Osteoblast (primary cell): ENCODE measurements around the gene RETREG2. TPM values are rescaled to one million over a fixed set of nuclear protein-coding genes. Genes with fewer than 3 reads are reported as not detected.
"Not testable (repeated sequence)": the region's sequence is repeated elsewhere in the genome, so short reads cannot be mapped to it uniquely, and the experiment has no call there.

Source experiments
- DNase-seq: peaks from one replicate; pipeline ENCODE4 v3.0.0; 2011; ENCODE audit warnings: low spot score, mixed read lengths; ENCODE audit not compliant: insufficient read length; ENCODE audit errors: missing footprints
- H2AFZ ChIP-seq: 2 replicates; pipeline ENCODE4 v1.6.0; 2011; ENCODE audit warnings: mild to moderate bottlenecking, low read length
- H3K27ac ChIP-seq: 2 replicates; pipeline ENCODE4 v1.5.1; 2011; ENCODE audit warnings: mild to moderate bottlenecking, low read depth, low read length, moderate library complexity
- H3K27me3 ChIP-seq: 2 replicates; pipeline ENCODE4 v1.6.0; 2012; ENCODE audit warnings: mild to moderate bottlenecking, control low read depth, inconsistent platforms, low read length, moderate library complexity; ENCODE audit not compliant: insufficient read depth
- H3K36me3 ChIP-seq: 2 replicates; pipeline ENCODE4 v1.5.1; 2011; ENCODE audit warnings: mild to moderate bottlenecking, low read length, control low read depth, moderate library complexity; ENCODE audit not compliant: insufficient read depth
- H3K4me1 ChIP-seq: 2 replicates; pipeline ENCODE4 v1.5.1; 2011; ENCODE audit warnings: mild to moderate bottlenecking, low read length, control low read depth, moderate library complexity; ENCODE audit not compliant: insufficient read depth
- H3K4me2 ChIP-seq: 2 replicates; pipeline ENCODE4 v1.6.0; 2011; ENCODE audit warnings: mild to moderate bottlenecking, low read length; ENCODE audit not compliant: insufficient read depth
- H3K4me3 ChIP-seq: fragments of 200-600 bp; sonication (generic); 3 replicates; pipeline ENCODE4 v1.5.1; 2012; ENCODE audit warnings: mild to moderate bottlenecking, low read length, inconsistent platforms; ENCODE audit not compliant: insufficient read depth
- H3K79me2 ChIP-seq: 2 replicates; pipeline ENCODE4 v1.6.0; 2012; ENCODE audit warnings: mild to moderate bottlenecking, low read length, control low read depth, inconsistent platforms; ENCODE audit not compliant: insufficient read depth
- H3K9me3 ChIP-seq: 2 replicates; pipeline ENCODE4 v1.5.1; 2011; ENCODE audit warnings: low read depth, low read length, control low read depth
- H4K20me1 ChIP-seq: 2 replicates; pipeline ENCODE4 v1.6.0; 2012; ENCODE audit warnings: mild to moderate bottlenecking, low read length, control low read depth; ENCODE audit not compliant: insufficient read depth
- total RNA-seq: library from RNA; depleted of rRNA; stranded (reverse); fragments of >200 nt; gene quantifications from 2 replicates; pipeline ENCODE4 v1.2.3, GENCODE V29; 2012
- TF ChIP-seq, protein P1 (sequence below): IDR thresholded peaks from 2 replicates; pipeline ENCODE4 v1.5.1; 2011; ENCODE audit warnings: mild to moderate bottlenecking, low read depth, low read length, moderate library complexity; ENCODE audit errors: extremely low read depth

The RETREG2 gene
- total RNA-seq, 1 donor, result 121 TPM

DNA sequence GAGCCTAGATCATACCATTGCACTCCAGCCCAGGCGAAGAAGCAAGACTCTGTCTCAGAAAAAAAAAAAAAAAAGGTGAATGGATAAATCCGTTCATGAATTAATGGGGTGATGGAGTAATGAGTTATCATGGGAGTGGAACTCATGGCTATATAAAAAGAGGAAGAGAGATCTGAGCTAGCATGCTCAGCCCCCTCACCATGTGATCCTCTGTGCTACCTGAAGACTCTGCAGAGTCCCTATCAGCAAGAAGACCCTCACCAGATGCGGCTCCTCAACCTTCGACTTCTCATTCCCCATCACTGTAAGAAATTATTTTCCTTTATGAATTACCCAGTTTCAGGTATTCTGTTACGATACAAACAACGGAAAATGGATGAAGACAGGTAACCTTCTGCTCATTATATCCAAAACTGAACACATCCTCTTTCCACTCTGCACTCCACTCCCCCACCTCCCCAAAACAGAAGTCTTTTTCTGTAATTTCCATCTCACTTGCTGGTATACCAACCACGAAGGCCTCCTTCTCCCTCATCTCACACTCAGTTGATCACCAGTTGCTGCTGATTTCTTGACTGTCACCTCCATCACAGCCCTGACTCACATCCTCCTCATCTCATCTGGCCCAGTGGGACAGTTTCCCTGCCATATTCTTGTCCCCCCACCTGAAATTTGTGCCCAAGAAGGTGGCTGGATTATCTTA lies 8.8 kb downstream of the RETREG2 start:
- H3K4me1 ChIP-seq, result no peaks in the 10 kb centered on the region
- H3K27ac ChIP-seq, result no peak overlapping the region
- no peak overlapping the region for H2AFZ ChIP-seq
- peaks cover 5% of the 10 kb centered on the region for H4K20me1 ChIP-seq
- TF ChIP-seq, protein P1, sequence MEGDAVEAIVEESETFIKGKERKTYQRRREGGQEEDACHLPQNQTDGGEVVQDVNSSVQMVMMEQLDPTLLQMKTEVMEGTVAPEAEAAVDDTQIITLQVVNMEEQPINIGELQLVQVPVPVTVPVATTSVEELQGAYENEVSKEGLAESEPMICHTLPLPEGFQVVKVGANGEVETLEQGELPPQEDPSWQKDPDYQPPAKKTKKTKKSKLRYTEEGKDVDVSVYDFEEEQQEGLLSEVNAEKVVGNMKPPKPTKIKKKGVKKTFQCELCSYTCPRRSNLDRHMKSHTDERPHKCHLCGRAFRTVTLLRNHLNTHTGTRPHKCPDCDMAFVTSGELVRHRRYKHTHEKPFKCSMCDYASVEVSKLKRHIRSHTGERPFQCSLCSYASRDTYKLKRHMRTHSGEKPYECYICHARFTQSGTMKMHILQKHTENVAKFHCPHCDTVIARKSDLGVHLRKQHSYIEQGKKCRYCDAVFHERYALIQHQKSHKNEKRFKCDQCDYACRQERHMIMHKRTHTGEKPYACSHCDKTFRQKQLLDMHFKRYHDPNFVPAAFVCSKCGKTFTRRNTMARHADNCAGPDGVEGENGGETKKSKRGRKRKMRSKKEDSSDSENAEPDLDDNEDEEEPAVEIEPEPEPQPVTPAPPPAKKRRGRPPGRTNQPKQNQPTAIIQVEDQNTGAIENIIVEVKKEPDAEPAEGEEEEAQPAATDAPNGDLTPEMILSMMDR, result no peak
- peaks cover 2% of the 10 kb centered on the region for H3K79me2 ChIP-seq
- H3K4me3 ChIP-seq, result no peak overlapping the region
- no peak overlapping the region for H3K4me2 ChIP-seq
- no peak for DNase-seq
- no peaks in the 10 kb centered on the region for H3K9me3 ChIP-seq
- no peaks in the 10 kb centered on the region for H3K27me3 ChIP-seq
- H3K36me3 ChIP-seq, result peaks cover 26% of the 10 kb centered on the region

DNA sequence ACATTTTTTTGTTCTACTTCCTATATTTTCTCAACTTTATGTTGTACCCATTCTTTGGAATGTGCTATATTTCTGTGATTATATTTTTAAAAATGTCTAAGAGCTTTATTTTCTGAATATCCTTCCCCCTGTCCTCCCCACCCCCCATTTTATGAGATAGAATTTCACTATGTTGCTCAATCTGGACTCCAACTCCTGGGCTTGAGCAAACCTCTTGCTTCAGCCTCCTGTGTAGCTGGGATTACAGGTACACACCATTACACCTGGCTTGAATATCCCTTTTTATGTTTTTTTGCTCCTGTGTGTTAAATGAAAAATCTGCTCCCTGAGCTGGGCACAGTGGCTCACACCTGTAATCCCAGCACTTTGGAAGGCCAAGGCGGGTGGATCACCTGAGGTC lies 19.3 kb downstream of the RETREG2 start:
- Histone ChIP-seq H2AFZ (no peak overlapping the region), H3K27me3 (peaks cover 5% of the 10 kb centered on the region), H3K4me1 (no peaks in the 10 kb centered on the region), H3K79me2 (no peaks in the 10 kb centered on the region), H3K4me3 (no peak overlapping the region), H3K9me3 (no peaks in the 10 kb centered on the region), H4K20me1 (no peaks in the 10 kb centered on the region), H3K4me2 (no peak overlapping the region), H3K36me3 (no peaks in the 10 kb centered on the region), H3K27ac (no peak overlapping the region)
- no peak for DNase-seq
- TF ChIP-seq, protein P1, result no peak

DNA sequence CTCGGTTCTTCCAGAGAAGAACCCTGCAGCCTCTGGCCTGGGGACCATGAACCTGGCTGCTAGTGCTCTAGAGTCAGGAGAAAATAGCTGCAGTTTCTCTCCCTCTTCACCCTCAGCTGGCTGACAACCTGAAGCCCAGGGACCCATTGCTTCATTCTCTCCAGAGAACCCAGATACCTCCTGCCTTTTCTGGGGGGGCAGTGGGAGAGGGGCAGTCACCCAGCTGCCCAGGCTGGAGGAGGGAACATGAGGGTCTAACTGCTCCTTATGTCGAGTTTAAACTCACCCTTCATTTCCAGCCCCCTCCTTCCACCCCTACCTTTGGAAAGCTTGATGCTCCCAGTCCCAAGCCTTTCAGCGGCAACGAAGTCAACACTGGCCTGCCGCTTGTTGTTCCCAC lies 20.9 kb downstream of the RETREG2 start:
- Histone ChIP-seq H3K36me3 (no peaks in the 10 kb centered on the region), H3K4me3 (no peak overlapping the region), H3K27me3 (peaks cover 5% of the 10 kb centered on the region), H4K20me1 (no peaks in the 10 kb centered on the region), H3K4me1 (no peaks in the 10 kb centered on the region), H3K79me2 (no peaks in the 10 kb centered on the region), H3K27ac (no peak overlapping the region), H3K4me2 (no peak overlapping the region), H2AFZ (no peak overlapping the region), H3K9me3 (no peaks in the 10 kb centered on the region)
- TF ChIP-seq, protein P1, result no peak
- no peak for DNase-seq

DNA sequence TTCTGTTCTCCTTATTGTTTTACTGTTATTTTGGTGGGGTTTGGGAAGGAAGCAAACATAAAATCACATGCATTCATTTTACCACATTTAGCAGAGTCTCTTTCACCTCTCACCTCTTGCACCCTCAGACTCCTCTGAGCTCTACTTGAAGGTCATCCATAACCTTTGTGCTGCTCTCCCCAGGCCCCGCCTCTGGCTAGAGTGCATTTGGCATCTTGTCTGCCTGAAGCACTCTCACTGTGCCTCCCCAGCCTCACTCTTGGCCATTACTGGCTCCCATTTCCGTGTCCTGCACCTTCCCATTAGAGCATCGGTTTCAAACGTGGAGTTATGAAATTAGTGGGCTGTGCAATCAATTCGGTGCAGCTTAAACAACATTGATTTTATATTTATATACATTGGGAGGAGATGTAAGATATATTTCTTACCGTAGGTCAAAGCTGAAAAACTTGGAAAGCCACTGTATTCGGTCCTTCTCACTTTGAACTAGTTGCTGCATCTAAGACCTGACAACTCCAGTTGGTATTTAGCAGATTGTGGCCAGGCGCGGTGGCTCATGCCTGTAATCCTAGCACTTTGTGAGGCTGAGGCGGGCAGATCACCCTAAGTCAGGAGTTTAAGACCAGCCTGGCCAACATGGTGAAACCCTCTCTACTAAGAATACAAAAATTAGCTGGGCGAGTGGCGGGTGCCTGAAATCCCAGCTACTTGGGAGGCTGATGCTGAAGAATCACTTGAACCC lies 21.6 kb downstream of the RETREG2 start:
- H4K20me1 ChIP-seq, result no peaks in the 10 kb centered on the region
- H3K4me3 ChIP-seq, result no peak overlapping the region
- H3K9me3 ChIP-seq, result no peaks in the 10 kb centered on the region
- H3K79me2 ChIP-seq, result no peaks in the 10 kb centered on the region
- H2AFZ ChIP-seq, result no peak overlapping the region
- H3K36me3 ChIP-seq, result no peaks in the 10 kb centered on the region
- H3K27me3 ChIP-seq, result peaks cover 5% of the 10 kb centered on the region
- no peaks in the 10 kb centered on the region for H3K4me1 ChIP-seq
- H3K27ac ChIP-seq, result no peak overlapping the region
- H3K4me2 ChIP-seq, result no peak overlapping the region
- TF ChIP-seq, protein P1, result no peak
- peak; percentile 64 for DNase-seq

DNA sequence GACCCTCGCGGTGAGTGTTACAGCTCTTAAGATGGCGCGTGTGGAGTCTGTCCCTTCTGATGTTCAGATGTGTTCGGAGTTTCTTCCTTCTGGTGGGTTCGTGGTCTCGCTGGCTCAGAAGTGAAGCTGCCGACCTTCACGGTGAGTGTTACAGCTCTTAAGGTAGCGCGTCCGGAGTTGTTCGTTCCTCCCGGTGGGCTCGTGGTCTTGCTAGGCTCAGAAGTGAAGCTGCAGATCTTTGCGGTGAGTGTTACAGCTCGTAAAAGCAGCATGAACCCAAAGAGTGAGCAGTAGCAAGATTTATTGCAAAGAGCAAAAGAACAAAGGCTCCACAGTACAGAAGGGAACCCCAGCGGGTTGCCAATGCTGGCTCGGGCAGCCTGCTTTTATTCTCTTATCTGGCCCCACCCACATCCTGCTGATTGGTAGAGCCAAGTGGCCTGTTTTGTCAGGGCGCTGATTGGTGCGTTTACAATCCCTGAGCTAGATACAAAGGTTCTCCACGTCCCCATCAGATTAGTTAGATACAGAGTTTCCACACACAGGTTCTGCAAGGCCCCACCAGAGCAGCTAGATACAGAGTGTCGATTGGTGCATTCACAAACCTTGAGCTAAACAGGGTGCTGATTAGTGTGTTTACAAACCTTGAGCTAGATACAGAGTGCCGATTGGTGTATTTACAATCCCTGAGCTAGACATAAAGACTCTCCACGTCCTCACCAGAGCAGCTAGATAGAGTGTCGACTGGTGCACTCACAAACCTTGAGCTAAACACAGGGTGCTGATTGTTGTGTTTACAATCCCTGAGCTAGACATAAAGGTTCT lies 22.6 kb downstream of the RETREG2 start:
- not testable (repeated sequence) for H3K4me2 ChIP-seq, H3K4me3 ChIP-seq, H4K20me1 ChIP-seq, H3K79me2 ChIP-seq, H3K36me3 ChIP-seq, H3K27ac ChIP-seq, H2AFZ ChIP-seq, H3K4me1 ChIP-seq, DNase-seq, H3K27me3 ChIP-seq, H3K9me3 ChIP-seq
